Activated CD8-positive, alpha-beta memory T cell treated with anti-CD3 and anti-CD28 coated beads for 24 hours (primary cell): Measurements from ENCODE around the gene LPCAT1.

Experiments
- DNase-seq: peaks from one replicate; pipeline ENCODE4 v3.0.0-alpha.2; 2020

Gene LPCAT1

DNA sequence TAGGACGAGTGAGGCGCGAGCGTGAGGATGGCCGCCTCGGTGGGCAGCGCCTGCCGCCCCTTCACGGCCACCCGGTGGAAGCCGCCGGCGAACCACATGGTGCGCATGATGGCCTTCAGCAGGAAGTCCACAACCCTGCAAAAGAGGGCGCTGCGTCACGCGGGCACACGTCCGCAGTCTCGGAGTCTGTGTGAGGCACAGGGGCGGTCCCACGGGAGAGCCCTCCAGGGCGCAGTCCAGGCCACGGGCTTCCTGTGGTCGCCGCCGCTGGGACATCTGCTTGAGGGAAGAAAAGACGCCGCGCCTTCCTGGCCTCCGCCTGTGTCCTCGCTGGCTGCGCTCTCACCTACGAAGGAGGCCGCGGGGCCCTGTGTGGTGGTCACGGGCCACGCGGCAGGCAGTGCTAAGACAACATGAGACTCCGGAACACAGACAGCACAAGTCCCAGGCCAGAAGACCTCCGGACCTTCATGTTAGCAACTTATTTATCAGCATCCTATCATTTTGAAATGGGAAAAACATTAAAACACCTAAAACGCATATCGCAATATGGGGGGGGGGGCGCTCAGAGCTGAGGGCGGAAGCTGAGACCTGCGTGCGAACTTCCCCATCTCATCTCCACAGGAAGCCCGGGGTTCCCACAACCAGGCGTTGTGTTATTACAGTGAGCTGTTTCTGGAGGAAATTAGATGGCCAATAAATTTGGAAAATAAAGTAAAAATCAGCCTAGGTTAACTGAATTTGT, 28.8 kb downstream of the LPCAT1 start:
- peak; percentile 75 for DNase-seq

GRCh38 chr5:1493941-1494340, 29.8 kb downstream of the LPCAT1 start:
- no peak for DNase-seq

- DNase-seq, result no peak
Observed at GRCh38 chr5:1493413-1493812, 30.3 kb downstream of the LPCAT1 start.

- no peak for DNase-seq
Observed at GRCh38 chr5:1492757-1493156, 31.0 kb downstream of the LPCAT1 start.

DNA sequence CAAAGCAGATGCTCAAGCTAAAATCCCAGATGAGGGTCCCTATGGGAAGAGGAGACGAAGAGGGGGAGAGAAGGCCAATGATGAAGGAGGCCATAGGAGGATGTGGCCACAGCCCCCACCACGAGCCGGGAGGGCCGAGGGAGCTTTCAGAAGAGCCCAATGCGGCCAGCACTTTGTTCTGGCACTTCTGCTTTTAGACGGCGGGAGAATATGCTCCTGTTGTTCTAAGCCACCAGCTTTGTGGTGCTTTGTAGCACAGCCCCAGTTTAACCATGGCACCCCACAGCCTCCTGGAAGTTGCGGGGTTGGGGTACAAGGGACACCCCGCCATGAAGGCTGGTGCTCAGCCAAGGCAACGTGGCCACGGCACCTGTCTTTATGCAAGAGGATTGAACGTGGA, 33.4 kb downstream of the LPCAT1 start:
- no peak for DNase-seq

DNA sequence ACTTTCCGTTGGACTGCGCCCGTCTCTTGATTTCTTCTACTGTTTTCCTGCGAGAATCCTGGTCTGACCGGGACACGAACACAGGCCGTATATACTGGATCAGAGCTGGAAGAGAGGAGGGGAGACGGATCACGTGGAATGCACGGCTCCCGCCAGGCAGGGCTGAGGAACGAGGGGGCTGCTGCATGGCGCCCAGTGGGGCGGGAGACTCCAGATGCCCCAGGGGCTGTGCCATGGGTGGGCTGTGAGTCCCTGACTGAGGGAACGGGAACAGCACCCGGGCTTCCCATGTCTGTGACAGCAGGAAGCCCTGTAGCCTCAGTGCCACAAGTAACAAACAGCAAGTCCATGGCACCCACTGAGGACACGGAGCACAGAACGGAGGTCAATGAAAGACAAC, 34.0 kb downstream of the LPCAT1 start:
- DNase-seq, result no peak

DNA sequence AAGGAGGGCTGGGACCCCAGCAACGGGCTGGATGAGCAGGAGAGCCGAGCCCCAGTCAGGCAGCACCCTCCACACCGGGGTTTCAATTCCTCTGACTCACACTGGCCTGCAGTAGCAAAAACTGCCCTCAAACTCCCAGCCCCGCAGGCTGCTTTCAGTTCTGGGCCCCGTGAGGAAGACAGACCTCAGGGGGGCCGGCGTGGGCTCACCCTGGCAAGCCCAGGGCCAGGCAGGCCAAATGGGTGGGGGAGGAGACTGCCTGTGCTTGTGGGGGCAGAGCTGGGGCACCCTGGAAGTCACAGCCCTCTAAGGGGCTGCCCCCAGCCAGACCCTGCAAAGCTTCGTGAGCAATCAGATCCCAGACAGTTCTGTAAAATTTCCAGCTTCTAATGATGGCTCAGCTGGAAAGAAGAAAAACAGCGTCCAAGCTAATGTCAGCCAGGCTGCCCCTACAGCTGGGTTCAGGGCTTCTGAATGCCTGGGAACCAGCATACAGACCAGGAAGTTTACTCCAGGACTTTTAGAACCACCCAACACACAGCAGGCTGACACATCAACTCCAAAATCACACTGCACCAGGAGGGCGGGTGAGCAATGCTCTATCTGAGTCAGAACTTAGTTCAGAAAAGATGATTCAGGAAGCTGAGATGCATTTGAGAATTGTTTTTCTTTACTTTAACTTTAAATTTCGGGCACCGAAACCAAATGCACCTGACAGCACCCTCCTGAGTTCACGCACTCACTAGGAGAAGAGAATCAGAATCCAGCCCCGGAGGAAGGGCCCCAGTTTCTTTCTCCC, 34.7 kb downstream of the LPCAT1 start:
- DNase-seq, result peak; percentile 77

GRCh38 chr5:1487079-1487764, 36.5 kb downstream of the LPCAT1 start:
- no peak for DNase-seq

- no peak for DNase-seq
Observed at GRCh38 chr5:1486271-1486670, 37.5 kb downstream of the LPCAT1 start.

GRCh38 chr5:1485579-1486118, 38.1 kb downstream of the LPCAT1 start:
- no peak for DNase-seq

DNA sequence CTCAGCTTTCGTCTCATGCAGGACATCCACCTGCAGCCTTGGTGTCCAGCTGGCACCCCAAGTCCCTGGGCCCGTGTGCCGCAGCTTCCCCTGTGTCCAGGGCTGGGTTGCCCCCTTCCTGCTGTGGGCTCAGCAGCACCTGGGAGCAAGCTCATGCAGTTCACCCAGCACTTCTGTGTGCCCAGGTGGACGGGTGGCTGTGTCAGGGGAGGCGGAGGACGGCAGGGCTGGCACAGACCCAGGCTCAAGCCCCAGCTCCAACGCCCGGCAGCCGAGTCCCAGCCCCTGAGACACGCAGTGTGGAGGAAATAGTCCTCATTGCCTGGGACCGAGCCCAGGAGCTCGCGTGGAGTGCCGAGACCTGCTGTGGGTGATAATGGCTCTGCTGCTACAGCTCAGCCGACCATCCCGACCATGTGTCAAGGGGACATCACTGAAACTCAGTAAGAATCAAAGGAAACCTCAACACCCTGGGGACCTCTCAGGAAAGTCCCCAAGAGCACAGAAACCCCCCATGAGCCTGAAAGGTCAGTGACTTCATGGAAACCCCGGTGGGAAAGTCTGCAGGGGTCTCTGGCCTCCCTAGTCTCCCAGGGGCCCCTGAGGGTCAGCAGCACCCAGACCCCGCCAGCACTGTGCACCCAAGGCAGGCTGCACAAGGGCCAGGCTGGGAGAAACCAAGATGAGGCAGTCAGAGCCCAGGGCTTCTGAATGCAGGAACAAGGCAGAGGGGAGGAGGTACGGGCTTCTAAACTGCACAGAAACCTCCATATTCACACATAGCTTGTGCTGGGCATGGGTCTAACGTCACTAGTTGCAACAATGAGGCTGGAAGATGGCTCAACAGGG, 38.8 kb downstream of the LPCAT1 start:
- no peak for DNase-seq

GRCh38 chr5:1483856-1484729, 39.7 kb downstream of the LPCAT1 start:
- no peak for DNase-seq

GRCh38 chr5:1483064-1483463, 40.7 kb downstream of the LPCAT1 start:
- no peak for DNase-seq

DNA sequence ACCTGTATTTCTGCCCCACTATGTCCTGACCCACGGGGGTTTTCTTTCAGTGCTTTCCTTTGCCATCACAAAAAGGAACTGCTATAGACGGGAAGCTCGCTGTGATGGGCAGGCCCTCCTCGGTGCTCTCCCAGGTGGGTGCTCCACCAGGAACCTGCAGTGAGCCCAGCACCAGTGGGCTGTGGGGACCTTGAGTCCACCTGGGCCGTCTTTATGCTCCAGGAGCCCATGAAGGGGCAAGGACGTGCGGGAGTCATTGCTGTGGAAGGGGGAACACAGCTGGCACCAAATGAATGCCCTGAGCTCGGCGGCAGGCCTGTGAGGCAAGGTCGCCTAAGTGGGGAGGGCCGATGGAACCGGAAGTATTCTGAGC, 41.8 kb downstream of the LPCAT1 start:
- DNase-seq, result no peak

- DNase-seq, result no peak
Observed at GRCh38 chr5:1481266-1481958, 42.3 kb downstream of the LPCAT1 start.

DNA sequence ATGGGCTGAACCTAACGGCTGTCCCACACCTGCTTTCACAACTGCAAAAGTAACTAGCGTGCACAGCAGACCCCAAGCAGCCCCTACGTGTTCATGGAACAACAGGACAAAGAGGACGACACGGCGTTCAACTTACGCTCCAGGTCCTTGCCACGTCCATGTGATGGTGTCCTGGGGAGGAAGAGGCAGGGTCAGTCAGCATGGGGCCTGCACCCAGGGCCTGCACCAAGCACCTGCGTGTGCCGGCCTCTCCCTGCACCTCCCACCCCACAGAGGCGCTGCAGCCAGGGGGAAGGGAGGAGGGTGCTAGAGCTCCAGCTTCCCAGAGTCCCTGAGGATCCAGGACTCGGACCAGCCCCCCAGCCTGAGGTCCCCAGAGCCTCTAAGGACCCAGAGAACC, 43.0 kb downstream of the LPCAT1 start:
- DNase-seq, result no peak

DNA sequence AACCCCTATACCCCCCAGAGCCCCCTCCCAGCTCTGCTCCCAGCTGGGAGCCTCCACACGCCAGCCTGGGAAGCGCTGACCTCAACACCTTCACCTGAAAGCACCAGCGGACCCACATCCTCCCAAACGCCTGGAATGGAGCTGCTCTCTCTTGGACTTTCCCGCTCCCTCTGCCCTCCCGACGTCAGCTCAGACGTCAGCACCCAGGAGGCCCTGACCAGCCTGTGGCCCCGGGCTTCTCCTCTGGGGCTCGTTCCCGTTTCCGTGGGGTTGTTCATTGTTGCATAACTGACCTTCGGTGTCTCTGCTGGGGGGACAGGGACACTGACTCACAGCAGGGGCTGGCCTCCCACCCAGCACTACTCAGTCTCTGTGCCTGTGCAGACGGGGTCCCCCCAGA, 43.5 kb downstream of the LPCAT1 start:
- no peak for DNase-seq

GRCh38 chr5:1479581-1480188, 44.1 kb downstream of the LPCAT1 start:
- peak; percentile 81 for DNase-seq

DNA sequence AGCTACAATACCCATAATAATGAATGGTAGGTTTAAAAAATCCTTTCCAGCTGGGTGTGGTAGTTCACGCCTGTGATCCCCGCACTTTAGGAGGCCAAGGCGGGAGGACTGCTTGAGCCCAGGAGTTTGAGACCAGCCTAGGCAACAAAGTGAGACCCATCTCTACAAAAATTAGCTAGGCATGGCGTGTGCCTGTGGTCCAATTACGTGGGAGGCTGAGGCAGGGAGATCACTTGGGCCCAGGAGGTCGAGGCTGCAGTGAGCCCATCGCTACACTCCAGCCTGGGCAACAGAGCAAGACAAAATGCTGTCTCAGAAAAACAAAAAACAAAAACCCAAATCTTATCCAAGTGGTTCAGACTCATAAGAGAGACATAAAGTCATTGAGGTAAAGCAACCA, 44.7 kb downstream of the LPCAT1 start:
- DNase-seq, result no peak

GRCh38 chr5:1478271-1479035, 45.3 kb downstream of the LPCAT1 start:
- DNase-seq, result no peak
